Activated T-cell treated with anti-CD3 and anti-CD28 coated beads for 1 hour (primary cell): Measurements from ENCODE around the gene CALCOCO1.
"Not testable (repeated sequence)": the region's sequence is repeated elsewhere in the genome, so short reads cannot be mapped to it uniquely, and the experiment has no call there.

Source experiments
- DNase-seq: peaks from one replicate; pipeline ENCODE4 v3.0.0-alpha.2; 2020; ENCODE audit warnings: low read depth

The CALCOCO1 gene

GRCh38 chr12:53727310-53728041, at the start of gene CALCOCO1:
CALCOCO1 (minus strand) TSS chr12:53727452; CDS start chr12:53725242, 2,210 bp downstream.
- peak; percentile 89 for DNase-seq

GRCh38 chr12:53776872-53777271, 49.6 kb upstream of the CALCOCO1 start:
- no peak for DNase-seq

GRCh38 chr12:53775478-53776145, 48.4 kb upstream of the CALCOCO1 start:
- DNase-seq, result no peak

- DNase-seq, result no peak
Measured at GRCh38 chr12:53770281-53770680, 43.0 kb upstream of the CALCOCO1 start.

GRCh38 chr12:53768976-53769375, 41.7 kb upstream of the CALCOCO1 start:
- no peak for DNase-seq

- no peak for DNase-seq
Measured at GRCh38 chr12:53766881-53767280, 39.6 kb upstream of the CALCOCO1 start.

- DNase-seq, result no peak
Measured at GRCh38 chr12:53765891-53766290, 38.6 kb upstream of the CALCOCO1 start.

GRCh38 chr12:53764615-53765014, 37.4 kb upstream of the CALCOCO1 start:
- no peak for DNase-seq

- not testable (repeated sequence) for DNase-seq
Measured at GRCh38 chr12:53762793-53763192, 35.5 kb upstream of the CALCOCO1 start.

GRCh38 chr12:53761306-53761705, 34.1 kb upstream of the CALCOCO1 start:
- DNase-seq, result no peak

GRCh38 chr12:53759261-53759660, 32.0 kb upstream of the CALCOCO1 start:
- no peak for DNase-seq

GRCh38 chr12:53758730-53759103, 31.5 kb upstream of the CALCOCO1 start:
- DNase-seq, result no peak

GRCh38 chr12:53758081-53758729, 31.0 kb upstream of the CALCOCO1 start:
- no peak for DNase-seq

GRCh38 chr12:53757101-53757770, 30.0 kb upstream of the CALCOCO1 start:
- DNase-seq, result peak; percentile 68

- no peak for DNase-seq
Measured at GRCh38 chr12:53756300-53757100, 29.2 kb upstream of the CALCOCO1 start.

GRCh38 chr12:53755893-53756292, 28.6 kb upstream of the CALCOCO1 start:
- DNase-seq, result no peak

GRCh38 chr12:53755451-53755891, 28.2 kb upstream of the CALCOCO1 start:
- no peak for DNase-seq

GRCh38 chr12:53754633-53755264, 27.5 kb upstream of the CALCOCO1 start:
- no peak for DNase-seq

- DNase-seq, result no peak
Measured at GRCh38 chr12:53754188-53754585, 26.9 kb upstream of the CALCOCO1 start.

- DNase-seq, result no peak
Measured at GRCh38 chr12:53752621-53753020, 25.4 kb upstream of the CALCOCO1 start.

GRCh38 chr12:53752192-53752601, 24.9 kb upstream of the CALCOCO1 start:
- no peak for DNase-seq
